Epidermal melanocyte (primary cell): ENCODE data around the gene LARP4B.

Source experiments
- DNase-seq: peaks from one replicate; pipeline ENCODE4 v3.0.0; 2011; ENCODE audit warnings: low spot score; ENCODE audit not compliant: insufficient read length

Gene LARP4B

GRCh38 chr10:931326-932318 is at the start of gene LARP4B:
Gene LARP4B (minus strand): TSS chr10:931705. CDS start chr10:885721, 45,984 bp downstream.
- peak; percentile 94 for DNase-seq

DNA sequence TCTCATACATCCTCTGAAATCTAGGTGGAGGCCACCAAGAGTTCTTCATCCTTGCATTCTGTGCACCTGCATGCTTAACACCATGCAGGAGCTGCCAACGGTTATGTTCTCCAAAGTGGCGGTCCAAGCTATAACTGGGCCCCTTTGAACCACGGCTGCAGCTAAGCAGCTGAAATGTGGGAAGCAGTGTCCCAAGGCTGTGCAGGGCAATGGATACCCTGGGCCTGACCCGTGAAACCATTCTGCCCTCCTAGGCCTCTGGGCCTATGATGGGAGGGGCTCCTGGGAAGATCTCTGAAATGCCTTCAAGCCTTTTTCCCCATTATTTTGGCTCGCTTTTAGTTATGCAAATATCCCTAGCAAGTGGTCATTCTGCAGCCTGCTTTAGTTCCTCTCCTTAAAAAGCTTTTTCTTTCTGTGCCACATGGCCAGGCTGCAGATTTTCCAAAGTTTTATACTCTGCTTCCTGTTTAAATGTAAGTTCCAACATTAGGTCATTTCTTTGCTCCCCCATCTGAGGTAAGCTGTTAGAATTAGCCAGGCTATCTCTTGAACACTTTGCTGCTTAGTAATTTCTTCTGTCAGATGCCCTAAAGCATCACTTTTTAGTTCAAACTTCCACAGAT is 49.1 kb upstream of the LARP4B start:
- DNase-seq, result no peak

DNA sequence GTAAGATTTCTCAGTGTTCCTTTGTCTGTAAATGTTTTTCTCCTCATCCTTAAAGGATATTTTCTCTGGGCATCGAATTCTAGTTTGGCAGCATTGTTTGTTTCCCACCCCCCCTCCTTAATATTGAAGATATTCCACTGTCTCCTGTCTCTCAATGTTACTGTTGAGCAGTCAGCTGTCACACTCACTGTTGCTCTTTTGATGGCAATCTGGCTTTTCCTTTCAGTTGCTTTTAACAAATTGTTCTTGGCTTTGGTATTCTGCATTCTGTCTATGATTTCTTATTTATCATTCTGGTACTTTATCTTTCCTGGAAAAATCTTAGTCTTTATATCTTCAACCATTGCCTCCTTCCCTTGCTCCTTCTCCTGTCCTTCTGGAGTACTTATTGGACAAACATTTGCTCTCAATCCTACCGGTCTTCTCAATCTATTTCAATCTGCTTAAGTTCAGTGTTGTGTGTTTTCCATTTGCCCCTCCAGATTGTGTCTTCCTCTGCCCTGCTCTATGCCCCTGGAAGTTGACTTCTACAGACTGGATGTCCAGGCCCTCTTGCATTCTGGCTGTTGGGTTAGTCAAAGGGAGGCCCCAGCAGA is 47.4 kb upstream of the LARP4B start:
- DNase-seq, result no peak

DNA sequence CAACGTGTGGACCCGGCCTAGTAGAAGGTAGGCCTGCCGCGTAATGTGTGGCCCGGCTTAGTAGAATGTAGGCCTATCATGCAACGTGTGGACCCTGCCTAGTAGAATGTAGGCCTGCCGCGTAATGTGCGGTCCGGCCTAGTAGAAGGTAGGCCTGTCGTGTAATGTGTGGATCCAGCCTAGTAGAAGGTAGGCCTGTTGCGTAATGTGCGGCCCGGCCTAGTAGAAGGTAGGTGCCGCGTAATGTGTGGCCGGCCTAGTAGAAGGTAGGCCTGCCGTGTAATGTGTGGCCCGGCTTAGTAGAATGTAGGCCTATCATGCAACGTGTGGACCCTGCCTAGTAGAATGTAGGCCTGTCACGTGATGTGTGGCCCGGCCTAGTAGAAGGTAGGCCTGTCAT is 44.8 kb upstream of the LARP4B start:
- no peak for DNase-seq

DNA sequence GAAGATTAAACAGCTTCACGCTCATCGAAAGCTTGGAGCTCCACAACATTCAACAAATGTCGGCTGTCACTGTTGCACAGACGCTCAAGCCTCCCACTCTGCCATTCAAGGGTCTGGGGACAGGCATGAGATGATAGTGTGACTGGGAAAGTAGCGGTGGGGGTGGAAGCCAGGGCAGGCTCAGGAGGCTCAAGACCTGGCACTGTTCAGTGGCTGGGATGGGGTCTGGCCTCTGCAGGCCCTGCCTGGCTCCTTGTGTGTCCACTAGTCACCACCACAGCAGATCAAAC is 43.2 kb upstream of the LARP4B start:
- no peak for DNase-seq

GRCh38 chr10:974038-974784 is 42.7 kb upstream of the LARP4B start:
- no peak for DNase-seq

DNA sequence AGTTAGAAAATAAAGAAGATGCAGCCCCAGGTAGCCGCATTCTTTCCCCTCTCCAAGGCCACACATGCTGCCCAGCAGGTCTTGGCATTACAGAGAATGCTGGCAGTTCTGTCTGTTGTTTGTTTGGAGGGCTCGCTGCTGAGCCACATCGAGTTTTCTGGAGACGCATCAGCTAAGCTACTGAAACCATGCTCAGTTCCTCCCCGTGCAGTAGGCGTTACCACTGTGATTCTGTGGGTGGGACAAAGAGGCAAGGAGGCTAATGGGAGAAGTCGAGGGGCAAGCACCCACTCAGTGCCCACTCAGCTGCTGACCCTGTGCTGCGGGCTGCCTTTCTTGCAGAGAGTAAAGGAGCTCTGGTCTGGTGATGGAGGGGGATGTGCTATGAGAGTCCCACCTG is 41.3 kb upstream of the LARP4B start:
- no peak for DNase-seq

- DNase-seq, result no peak
Measured at GRCh38 chr10:971613-972012, 40.1 kb upstream of the LARP4B start.

DNA sequence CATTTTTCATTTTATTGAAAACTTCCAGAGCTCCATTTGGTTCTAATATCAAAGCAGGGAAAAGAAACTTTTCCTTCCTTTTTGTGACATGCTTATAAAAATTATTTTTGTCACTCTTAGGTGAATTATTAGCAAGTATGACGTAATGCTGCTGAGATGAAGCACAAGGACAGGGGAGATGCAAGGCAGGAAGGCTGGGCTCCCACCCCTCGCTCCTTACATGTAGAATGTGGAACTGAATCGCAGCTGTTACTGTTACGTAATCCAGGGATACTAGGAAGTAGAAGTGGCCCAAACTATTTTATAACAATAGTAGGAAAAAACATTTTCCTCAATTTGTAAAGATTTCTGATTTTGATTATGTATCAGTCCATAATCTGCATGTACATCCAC is 39.6 kb upstream of the LARP4B start:
- DNase-seq, result no peak

DNA sequence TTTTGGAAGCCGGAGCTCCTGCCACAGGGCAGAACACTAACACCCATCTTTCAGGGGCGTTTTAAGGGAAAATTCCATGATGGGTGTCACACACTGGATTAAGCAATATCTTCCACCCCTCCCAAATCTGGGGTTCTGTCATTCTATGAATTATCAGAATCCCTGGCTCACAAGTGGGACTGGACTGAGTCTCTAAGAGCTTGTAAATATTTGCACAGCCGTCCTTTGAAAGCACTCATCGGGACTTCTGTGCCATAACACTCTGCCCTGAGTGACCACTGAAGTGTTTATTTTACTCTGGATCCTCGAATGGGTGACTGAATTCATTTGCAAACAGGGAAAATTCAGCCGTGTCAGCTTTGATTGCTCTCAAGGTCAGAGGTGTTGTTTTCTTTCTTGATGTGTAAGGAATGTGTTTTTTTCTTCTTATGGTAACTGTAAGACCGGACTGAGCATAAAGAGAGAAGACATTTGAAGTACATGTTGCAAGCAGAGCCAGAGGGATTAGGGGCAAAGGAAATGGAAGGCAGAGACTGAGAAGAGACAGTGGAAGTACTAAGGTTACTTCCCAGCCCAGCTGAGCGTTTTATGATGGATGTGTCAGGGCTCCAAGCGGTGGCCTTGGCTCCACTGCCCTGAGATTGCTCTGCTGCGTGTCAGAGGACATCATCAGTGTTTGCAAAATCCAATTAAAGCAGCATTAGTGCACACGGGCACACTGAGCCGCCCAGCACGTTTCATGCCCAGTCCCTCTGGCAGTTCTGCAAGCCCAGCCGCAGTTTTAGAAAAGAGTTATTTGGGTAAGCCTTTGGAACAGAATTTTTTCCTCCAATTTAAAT is 39.0 kb upstream of the LARP4B start:
- no peak for DNase-seq

DNA sequence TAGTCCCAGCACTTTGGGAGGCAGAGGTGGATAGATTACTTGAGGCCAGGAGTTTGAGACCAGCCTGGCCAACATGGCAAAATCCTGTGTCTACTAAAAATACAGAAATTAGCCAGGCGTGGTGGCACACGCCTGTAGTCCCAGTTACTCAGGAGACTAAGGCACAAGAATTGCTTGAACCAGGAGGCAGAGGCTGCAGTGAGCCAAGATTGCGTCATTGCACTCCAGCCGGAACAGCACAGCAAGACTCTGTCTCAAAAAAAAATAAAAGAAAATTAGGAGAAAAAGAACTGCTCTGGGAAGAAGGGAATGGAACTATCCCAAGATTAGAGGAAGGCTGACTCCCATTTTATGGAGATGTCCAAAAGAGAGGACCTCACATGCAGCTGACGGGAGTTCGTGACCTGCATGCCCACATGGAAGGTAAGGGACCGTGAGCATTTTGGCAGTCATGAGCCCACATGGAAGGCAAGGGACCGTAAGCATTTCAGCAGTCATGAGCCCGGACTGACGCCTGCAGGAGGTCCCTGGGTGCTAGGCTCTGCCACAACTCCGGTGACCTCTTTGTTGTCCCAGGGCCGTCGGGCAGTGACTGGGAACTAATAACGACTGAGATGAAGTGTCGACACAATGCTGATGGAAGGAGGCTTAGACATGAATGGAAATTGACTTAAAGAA is 38.1 kb upstream of the LARP4B start:
- no peak for DNase-seq

DNA sequence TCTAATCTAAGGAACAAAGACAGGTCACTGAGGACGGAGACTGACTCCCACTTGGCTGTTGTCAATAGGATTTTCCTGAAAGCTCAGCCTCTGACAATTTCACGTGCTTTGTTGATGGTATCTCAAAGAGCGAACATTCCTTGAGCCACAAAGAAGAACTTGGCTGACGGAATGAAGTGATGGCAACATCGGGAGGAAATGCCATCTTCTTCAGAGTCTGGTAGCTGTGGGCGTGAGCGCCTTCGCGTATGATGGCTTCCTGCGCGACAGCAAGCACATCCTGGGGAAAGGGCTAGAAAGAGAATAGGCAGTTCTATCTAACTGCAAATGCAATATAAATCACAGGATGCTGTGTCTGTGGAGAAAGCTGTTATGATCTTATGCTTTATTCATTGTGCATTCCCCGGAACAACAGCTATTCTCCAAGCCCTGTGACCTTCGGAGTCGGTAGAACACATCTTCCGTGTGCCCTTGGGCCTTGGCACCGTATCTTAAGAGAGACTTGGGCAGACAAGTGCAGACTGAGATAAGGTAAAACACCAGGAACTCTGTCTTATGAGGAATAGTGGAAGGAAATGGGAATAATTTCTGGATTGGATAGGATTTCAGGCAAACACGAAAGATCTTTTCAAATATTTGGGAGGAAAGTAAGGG is 37.2 kb upstream of the LARP4B start:
- DNase-seq, result no peak

- DNase-seq, result no peak
Measured at GRCh38 chr10:966466-967235, 35.1 kb upstream of the LARP4B start.

- DNase-seq, result no peak
Measured at GRCh38 chr10:964988-965417, 33.5 kb upstream of the LARP4B start.

- DNase-seq, result no peak
Measured at GRCh38 chr10:964321-964987, 32.9 kb upstream of the LARP4B start.

DNA sequence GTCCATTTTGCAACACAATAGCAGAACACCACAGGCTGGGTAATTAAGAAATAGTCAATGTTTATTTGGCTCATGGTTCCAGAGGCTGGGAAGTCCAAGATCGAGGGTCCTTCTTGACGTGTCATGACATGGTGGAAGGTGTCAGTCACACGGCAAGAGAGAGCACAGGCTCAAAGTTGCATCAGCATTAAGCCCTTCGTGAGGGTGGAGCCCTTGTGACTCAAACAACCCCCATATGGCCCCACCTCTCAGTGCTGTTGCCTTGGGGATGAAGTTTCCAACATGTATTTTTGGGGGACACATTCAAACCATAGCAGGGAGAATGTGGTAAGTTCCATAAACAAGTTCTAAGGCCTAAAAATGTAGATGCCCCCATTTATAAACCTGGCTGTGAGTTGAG is 32.1 kb upstream of the LARP4B start:
- DNase-seq, result no peak

GRCh38 chr10:963186-963585 is 31.7 kb upstream of the LARP4B start:
- no peak for DNase-seq

DNA sequence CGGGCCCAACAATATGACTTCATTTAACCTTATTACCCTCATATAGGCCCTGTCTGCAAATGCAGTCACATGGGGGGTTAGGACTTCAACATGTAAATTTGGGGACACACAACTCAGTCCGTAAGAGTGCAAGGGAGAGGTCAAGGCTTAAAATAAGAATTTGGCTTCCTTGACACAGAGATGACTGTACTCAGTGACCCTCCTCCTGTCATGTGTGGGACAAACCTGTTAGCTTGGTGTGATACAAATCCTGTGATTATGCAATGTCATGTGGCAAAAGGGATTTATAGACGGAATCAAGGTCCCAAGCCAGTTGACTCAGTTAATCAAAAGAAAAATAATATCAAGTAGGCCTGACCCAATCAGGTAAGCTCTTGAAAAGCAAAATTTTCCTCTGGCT is 30.8 kb upstream of the LARP4B start:
- no peak for DNase-seq
